Measurements from ENCODE around the gene HDLBP.

DNA sequence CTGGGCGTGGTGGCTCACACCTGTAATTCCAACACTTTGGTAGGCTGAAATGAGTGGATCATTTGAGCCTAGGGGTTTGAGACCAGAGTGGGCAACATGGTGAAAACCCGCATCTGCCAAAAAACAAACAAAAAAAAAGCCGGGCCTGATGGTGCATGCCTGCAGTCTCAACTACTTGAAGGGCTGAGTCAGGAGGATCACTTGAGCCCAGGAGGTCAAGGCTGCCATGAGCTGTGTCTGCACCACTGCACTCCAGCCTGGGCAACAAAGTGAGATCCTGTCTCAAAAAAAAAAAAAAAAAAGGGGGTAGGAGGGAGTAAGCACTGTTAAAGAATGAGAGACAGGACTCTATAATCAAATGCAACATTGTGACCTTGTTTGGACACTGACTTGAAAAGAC, 54.6 kb downstream of the HDLBP start:
- TF ChIP-seq, protein P1, sequence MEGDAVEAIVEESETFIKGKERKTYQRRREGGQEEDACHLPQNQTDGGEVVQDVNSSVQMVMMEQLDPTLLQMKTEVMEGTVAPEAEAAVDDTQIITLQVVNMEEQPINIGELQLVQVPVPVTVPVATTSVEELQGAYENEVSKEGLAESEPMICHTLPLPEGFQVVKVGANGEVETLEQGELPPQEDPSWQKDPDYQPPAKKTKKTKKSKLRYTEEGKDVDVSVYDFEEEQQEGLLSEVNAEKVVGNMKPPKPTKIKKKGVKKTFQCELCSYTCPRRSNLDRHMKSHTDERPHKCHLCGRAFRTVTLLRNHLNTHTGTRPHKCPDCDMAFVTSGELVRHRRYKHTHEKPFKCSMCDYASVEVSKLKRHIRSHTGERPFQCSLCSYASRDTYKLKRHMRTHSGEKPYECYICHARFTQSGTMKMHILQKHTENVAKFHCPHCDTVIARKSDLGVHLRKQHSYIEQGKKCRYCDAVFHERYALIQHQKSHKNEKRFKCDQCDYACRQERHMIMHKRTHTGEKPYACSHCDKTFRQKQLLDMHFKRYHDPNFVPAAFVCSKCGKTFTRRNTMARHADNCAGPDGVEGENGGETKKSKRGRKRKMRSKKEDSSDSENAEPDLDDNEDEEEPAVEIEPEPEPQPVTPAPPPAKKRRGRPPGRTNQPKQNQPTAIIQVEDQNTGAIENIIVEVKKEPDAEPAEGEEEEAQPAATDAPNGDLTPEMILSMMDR (conservative IDR thresholded peaks at IDR 0.05; ENCODE audit: low read length): no peak
- TF ChIP-seq EZH2phosphoT487 (IDR thresholded peaks at IDR 0.05; ENCODE audit: borderline replicate concordance, low read depth, low read length): no peak
